ENCODE results near the gene CEP63. TPM values are rescaled to one million over a fixed set of nuclear protein-coding genes. Genes with fewer than 3 reads are reported as not detected.

The CEP63 gene
- total RNA-seq, 4 donors from 2014 or later: 21.3 to 26.5 (median 24.3) TPM

- WGBS, 2 donors: 92 to 95% methylated on average over 13 of the region's 13 CpGs
- no peak for DNase-seq
- no peak overlapping the region for H3K4me3 ChIP-seq (replicated peaks in 1 of 3)
- no peaks in the 10 kb centered on the region for H3K36me3 ChIP-seq
- no peaks in the 10 kb centered on the region for H3K9me3 ChIP-seq
- H3K27me3 ChIP-seq: no peaks in the 10 kb centered on the region
- no peaks in the 10 kb centered on the region for H3K4me1 ChIP-seq
- TF ChIP-seq CTCF (IDR thresholded peaks at IDR 0.05) (no peak), POLR2A (IDR thresholded peaks at IDR 0.05) (no peak)
- H3K27ac ChIP-seq: no peak overlapping the region
- intact Hi-C loops (cut with DNase I): no loop called here
Observed at GRCh38 chr3:134618478-134619300, 132.8 kb downstream of the CEP63 start.

- H3K27me3 ChIP-seq: no peaks in the 10 kb centered on the region
- no peak overlapping the region for H3K27ac ChIP-seq
- no peaks in the 10 kb centered on the region for H3K4me1 ChIP-seq
- no peak overlapping the region for H3K4me3 ChIP-seq (replicated peaks in 1 of 3)
- no peaks in the 10 kb centered on the region for H3K36me3 ChIP-seq
- no peak for DNase-seq
- intact Hi-C loops (cut with DNase I): no loop called here
- WGBS, 2 donors: 78 to 85% methylated on average over 2 of the region's 2 CpGs
- no peaks in the 10 kb centered on the region for H3K9me3 ChIP-seq
- no peak for TF ChIP-seq CTCF (IDR thresholded peaks at IDR 0.05)
- TF ChIP-seq POLR2A (IDR thresholded peaks at IDR 0.05): no peak
Observed at GRCh38 chr3:134619301-134619615, 133.4 kb downstream of the CEP63 start.

GRCh38 chr3:134619884-134620445 lies 134.1 kb downstream of the CEP63 start:
- TF ChIP-seq CTCF (IDR thresholded peaks at IDR 0.05): no peak
- Histone ChIP-seq H3K4me3 (replicated peaks in 1 of 3) (no peak overlapping the region), H3K9me3 (no peaks in the 10 kb centered on the region), H3K27me3 (no peaks in the 10 kb centered on the region), H3K4me1 (no peaks in the 10 kb centered on the region), H3K36me3 (no peaks in the 10 kb centered on the region), H3K27ac (no peak overlapping the region)
- no peak for DNase-seq
- 87 to 89% methylated on average over 7 to 8 of the region's 8 CpGs for WGBS, 2 donors
- intact Hi-C loops (cut with DNase I): no loop called here

- Histone ChIP-seq H3K36me3 (no peaks in the 10 kb centered on the region), H3K27ac (no peak overlapping the region), H3K27me3 (no peaks in the 10 kb centered on the region), H3K4me1 (no peaks in the 10 kb centered on the region), H3K4me3 (replicated peaks in 1 of 3) (no peak overlapping the region), H3K9me3 (no peaks in the 10 kb centered on the region)
- intact Hi-C loops (cut with DNase I): no loop called here
- no peak for DNase-seq
- WGBS, 2 donors: 92 to 97% methylated on average over 5 of the region's 5 CpGs
- no peak for TF ChIP-seq POLR2A (IDR thresholded peaks at IDR 0.05)
- TF ChIP-seq CTCF (IDR thresholded peaks at IDR 0.05): no peak
Observed at GRCh38 chr3:134620476-134621115, 134.7 kb downstream of the CEP63 start.

GRCh38 chr3:134621854-134622253 lies 136.0 kb downstream of the CEP63 start:
- H3K27me3 ChIP-seq: no peaks in the 10 kb centered on the region
- H3K36me3 ChIP-seq: no peaks in the 10 kb centered on the region
- no peak for DNase-seq
- no peak for TF ChIP-seq POLR2A (IDR thresholded peaks at IDR 0.05)
- no peak for TF ChIP-seq CTCF (IDR thresholded peaks at IDR 0.05)
- intact Hi-C loops (cut with DNase I): no loop called here
- WGBS, 2 donors: 68 to 88% methylated on average over 3 of the region's 3 CpGs
- H3K27ac ChIP-seq: no peak overlapping the region
- H3K9me3 ChIP-seq: no peaks in the 10 kb centered on the region
- no peaks in the 10 kb centered on the region for H3K4me1 ChIP-seq
- no peak overlapping the region for H3K4me3 ChIP-seq (replicated peaks in 1 of 3)
